ENCODE data around the gene TMEM60.

DNA sequence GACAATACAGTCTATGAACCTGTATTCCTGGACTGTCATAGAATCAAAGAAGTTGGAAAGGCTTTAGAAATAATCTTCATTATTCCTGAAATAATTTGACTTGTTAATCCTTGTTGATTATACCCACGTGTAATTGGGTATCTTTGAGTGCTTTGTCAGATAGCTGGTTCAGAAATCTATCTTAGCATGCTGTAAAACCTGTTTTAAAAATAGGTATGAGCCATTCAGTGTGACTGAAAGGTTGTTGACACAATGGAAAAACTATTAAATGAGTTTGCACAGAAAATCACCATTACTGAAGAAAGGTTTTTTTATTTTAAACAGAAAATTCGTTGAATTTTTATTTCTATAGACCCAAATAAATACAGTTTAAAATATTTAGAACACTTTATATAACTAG is 39.0 kb upstream of the TMEM60 start:
- no peak for TF ChIP-seq RFX1 (IDR thresholded peaks at IDR 0.05)
- no peak for TF ChIP-seq CHD4 (IDR thresholded peaks at IDR 0.05; ENCODE audit: borderline replicate concordance, low read length)
- no peak for TF ChIP-seq ZBTB1 (CRISPR knock-in tag; IDR thresholded peaks at IDR 0.05; ENCODE audit: borderline replicate concordance)
- TF ChIP-seq, protein P1, sequence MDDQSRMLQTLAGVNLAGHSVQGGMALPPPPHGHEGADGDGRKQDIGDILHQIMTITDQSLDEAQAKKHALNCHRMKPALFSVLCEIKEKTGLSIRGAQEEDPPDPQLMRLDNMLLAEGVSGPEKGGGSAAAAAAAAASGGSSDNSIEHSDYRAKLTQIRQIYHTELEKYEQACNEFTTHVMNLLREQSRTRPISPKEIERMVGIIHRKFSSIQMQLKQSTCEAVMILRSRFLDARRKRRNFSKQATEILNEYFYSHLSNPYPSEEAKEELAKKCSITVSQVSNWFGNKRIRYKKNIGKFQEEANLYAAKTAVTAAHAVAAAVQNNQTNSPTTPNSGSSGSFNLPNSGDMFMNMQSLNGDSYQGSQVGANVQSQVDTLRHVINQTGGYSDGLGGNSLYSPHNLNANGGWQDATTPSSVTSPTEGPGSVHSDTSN (CRISPR knock-in tag; IDR thresholded peaks at IDR 0.05; ENCODE audit: borderline replicate concordance), result no peak
- TF ChIP-seq, protein P2, sequence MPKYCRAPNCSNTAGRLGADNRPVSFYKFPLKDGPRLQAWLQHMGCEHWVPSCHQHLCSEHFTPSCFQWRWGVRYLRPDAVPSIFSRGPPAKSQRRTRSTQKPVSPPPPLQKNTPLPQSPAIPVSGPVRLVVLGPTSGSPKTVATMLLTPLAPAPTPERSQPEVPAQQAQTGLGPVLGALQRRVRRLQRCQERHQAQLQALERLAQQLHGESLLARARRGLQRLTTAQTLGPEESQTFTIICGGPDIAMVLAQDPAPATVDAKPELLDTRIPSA (CRISPR knock-in tag; IDR thresholded peaks at IDR 0.05; ENCODE audit: borderline replicate concordance), result no peak
- no peak for TF ChIP-seq MAX (IDR thresholded peaks at IDR 0.05)
- no peak for TF ChIP-seq ZFP91 (CRISPR knock-in tag; IDR thresholded peaks at IDR 0.05; ENCODE audit: borderline replicate concordance)
- TF ChIP-seq ELK4 (CRISPR knock-in tag; IDR thresholded peaks at IDR 0.05; ENCODE audit: borderline replicate concordance), result no peak
- no peak for TF ChIP-seq NRL (CRISPR knock-in tag; IDR thresholded peaks at IDR 0.05; ENCODE audit: borderline replicate concordance)
- TF ChIP-seq XRCC5 (optimal IDR thresholded peaks at IDR 0.05; ENCODE audit: low read length), result no peak
- TF ChIP-seq HNRNPH1 (optimal IDR thresholded peaks at IDR 0.05; ENCODE audit: low read depth, low read length), result no peak
- no peak for TF ChIP-seq NFRKB (IDR thresholded peaks at IDR 0.05)

Data from HepG2 (cell line).